GM12878 (cell line): Measurements from ENCODE around the gene MAOA. TPM values are rescaled to one million over a fixed set of nuclear protein-coding genes. Genes with fewer than 3 reads are reported as not detected.

ENCODE experiments used
- ATAC-seq: fragments of 200-7000 bp; cut with Tn5 transposase; 3 replicates; pipeline ENCODE4 v1.9.1; 2020; ENCODE audit warnings: mild to moderate bottlenecking, moderate library complexity
- BruUV-seq: library from RNA; stranded (reverse); fragments of 400-500 nt; replicated peaks from 2 replicates; lab custom pipeline; 2021; lab: Mats Ljungman, UMichigan
- CTCF ChIA-PET: fragments of 300-600 bp; sonication (Branson Sonifier 250); formaldehyde crosslinking; extraction: SDS; loops from one replicate; lab custom pipeline; 2021; ENCODE audit warnings: inconsistent platforms; lab: Yijun Ruan, JAX
- POLR2A ChIA-PET: fragments of 350-600 bp; formaldehyde crosslinking; extraction: SDS; loops from one replicate; lab custom pipeline; 2021; ENCODE audit warnings: inconsistent platforms; lab: Charles Lee
- RAD21 ChIA-PET: fragments of 300-600 bp; sonication (Branson Sonifier 250); formaldehyde crosslinking; loops from one replicate; lab custom pipeline; 2023; ENCODE audit warnings: antibody characterized with exemption; ENCODE audit not compliant: unreplicated experiment; lab: Charles Lee
- SMC1A ChIA-PET: fragments of 300-600 bp; sonication (Branson Sonifier 250); formaldehyde crosslinking; loops from one replicate; lab custom pipeline; 2023; ENCODE audit not compliant: unreplicated experiment, uncharacterized antibody; lab: Charles Lee
- DNase-seq: peaks from one replicate; pipeline ENCODE4 v3.0.0-alpha.2; 2011; ENCODE audit warnings: low read depth, low spot score
- FAIRE-seq: peaks from 3 replicates; lab custom pipeline; 2011; peaks lifted over from hg19 to GRCh38; lab: Jason Lieb, UNC
- H2AFZ ChIP-seq: 2 replicates; pipeline ENCODE4 v1.6.0; 2011; ENCODE audit warnings: low read depth, low read length, control low read depth; ENCODE audit not compliant: control insufficient read depth
- H3K27ac ChIP-seq: 2 replicates; pipeline ENCODE4 v1.5.1; 2011; ENCODE audit warnings: control low read depth; ENCODE audit not compliant: control insufficient read depth, insufficient read depth
- H3K27me3 ChIP-seq, 2 experiments: replicated peaks in 1 of 2; 2 replicates each; pipeline versions ENCODE4 v1.6.0 to v1.6.1; 2011; ENCODE audit warnings: low read length in 1 of 2; ENCODE audit not compliant: control insufficient read depth in 2 of 2, insufficient read depth in 2 of 2
- H3K36me3 ChIP-seq, 2 experiments: 2 replicates each; pipeline ENCODE4 v1.5.1; 2011; ENCODE audit warnings: low read length in 1 of 2; ENCODE audit not compliant: control insufficient read depth in 2 of 2, insufficient read depth in 2 of 2
- H3K4me1 ChIP-seq: 2 replicates; pipeline ENCODE4 v1.6.1; 2011; ENCODE audit warnings: mild to moderate bottlenecking, low read length, moderate library complexity, mixed read lengths; ENCODE audit not compliant: control insufficient read depth, insufficient read depth
- H3K4me2 ChIP-seq: 2 replicates; pipeline ENCODE4 v1.6.0; 2011; ENCODE audit warnings: control low read depth; ENCODE audit not compliant: control insufficient read depth, insufficient read depth
- H3K4me3 ChIP-seq: fragments of 200-600 bp; sonication (generic); 2 replicates; pipeline ENCODE4 v1.5.1; 2016
- H3K79me2 ChIP-seq: 2 replicates; pipeline ENCODE4 v1.6.0; 2011; ENCODE audit warnings: low read length; ENCODE audit not compliant: control insufficient read depth, insufficient read depth
- H3K9ac ChIP-seq: 2 replicates; pipeline ENCODE4 v1.8.0; 2011; ENCODE audit warnings: low read length, control low read depth, mixed read lengths; ENCODE audit not compliant: control insufficient read depth, insufficient read depth
- H3K9me3 ChIP-seq: replicated peaks from 3 replicates; pipeline ENCODE4 v1.5.1; 2011; ENCODE audit warnings: mild to moderate bottlenecking, low read length; ENCODE audit not compliant: control insufficient read depth, insufficient read depth
- H4K20me1 ChIP-seq: 2 replicates; pipeline ENCODE4 v1.6.0; 2011; ENCODE audit not compliant: control insufficient read depth, insufficient read depth
- DPF2 ChIP-seq: fragments of 450-650 bp; IDR thresholded peaks from 2 replicates; pipeline ENCODE4 v1.6.1; 2017; ENCODE audit warnings: mild to moderate bottlenecking
- GATAD2B ChIP-seq: fragments of 450-650 bp; conservative IDR thresholded peaks from 2 replicates; pipeline ENCODE4 v1.6.1; 2017; ENCODE audit warnings: low read depth, mild to moderate bottlenecking, moderate library complexity
- IRF4 ChIP-seq: IDR thresholded peaks from 2 replicates; pipeline ENCODE4 v1.6.1; 2011; ENCODE audit warnings: low read depth, low read length
- LARP7 ChIP-seq: fragments of 450-650 bp; IDR thresholded peaks from 2 replicates; pipeline ENCODE4 v1.6.1; 2017; ENCODE audit warnings: mild to moderate bottlenecking
- MEF2A ChIP-seq: IDR thresholded peaks from 2 replicates; pipeline ENCODE4 v1.6.1; 2011; ENCODE audit warnings: low read depth, mild to moderate bottlenecking, low read length, moderate library complexity; ENCODE audit not compliant: insufficient read depth
- NFXL1 ChIP-seq: fragments of 450-650 bp; IDR thresholded peaks from 2 replicates; pipeline ENCODE4 v1.6.1; 2017; ENCODE audit warnings: antibody characterized with exemption, mild to moderate bottlenecking, borderline replicate concordance
- PAX5 ChIP-seq: IDR thresholded peaks from 2 replicates; pipeline ENCODE4 v1.6.1; 2011; ENCODE audit warnings: low read depth, low read length, borderline replicate concordance
- SIN3A ChIP-seq: IDR thresholded peaks from 2 replicates; pipeline ENCODE4 v1.6.1; 2012; ENCODE audit warnings: low read depth, low read length, improper control_type of control experiment
- SIX5 ChIP-seq: IDR thresholded peaks from 2 replicates; pipeline ENCODE4 v1.6.1; 2011; ENCODE audit warnings: mild to moderate bottlenecking, low read depth, low read length, moderate library complexity; ENCODE audit not compliant: severe bottlenecking
- SP1 ChIP-seq: IDR thresholded peaks from one replicate; pipeline ENCODE4 v1.6.1; 2011; ENCODE audit warnings: low read depth, low read length
- SREBF2 ChIP-seq: IDR thresholded peaks from 2 replicates; pipeline ENCODE4 v1.6.1; 2012; ENCODE audit warnings: mild to moderate bottlenecking, low read length
- SUPT20H ChIP-seq: IDR thresholded peaks from 2 replicates; pipeline ENCODE4 v1.6.1; 2011; ENCODE audit warnings: low read depth, mild to moderate bottlenecking, low read length, moderate library complexity, borderline replicate concordance; ENCODE audit not compliant: control insufficient read depth
- TAF1 ChIP-seq: IDR thresholded peaks from 2 replicates; pipeline ENCODE4 v1.6.1; 2011; ENCODE audit warnings: mild to moderate bottlenecking, low read depth, low read length, borderline replicate concordance
- ZNF207 ChIP-seq: fragments of 450-650 bp; IDR thresholded peaks from 2 replicates; pipeline ENCODE4 v1.6.1; 2014; ENCODE audit warnings: antibody characterized with exemption, mild to moderate bottlenecking, borderline replicate concordance
- ZNF274 ChIP-seq: IDR thresholded peaks from one replicate; pipeline ENCODE4 v1.8.0; 2011; ENCODE audit not compliant: insufficient read length, insufficient read depth
- WGBS: methylation state at CpG from one replicate; pipeline ENCODE4 v1.1.6; 2016; ENCODE audit warnings: low lambda C conversion rate; ENCODE audit not compliant: insufficient replicate concordance, insufficient coverage; ENCODE audit errors: missing lambda C conversion rate; 5-methylcytosine and 5-hydroxymethylcytosine counted together
- in situ Hi-C: fragments of 300-500 bp; cut with MboI; formaldehyde crosslinking; loops from 9 replicates; pipeline ENCODE4 v1.14.3; 2018; ENCODE audit warnings: mixed read lengths
- intact Hi-C: fragments of 100-400 bp; cut with micrococcal nuclease; formaldehyde crosslinking; loops from one replicate; pipeline ENCODE4 v1.14.2; 2022; ENCODE audit not compliant: unreplicated experiment
- polyA plus RNA-seq, 11 experiments: library from polyadenylated mRNA; depleted of rRNA in 4 of 11; unstranded in 6 of 11; stranded (reverse) in 5 of 11; fragments of >200 nt; fragmentation: Nextera tagmentation in 4 of 11; fragmentation: Illumina TruSeq in 1 of 11; extraction: Ambion mirVana in 4 of 11; extraction: Trizol in 1 of 11; gene quantifications; 1 replicate in 1 of 11; 2 replicates in 10 of 11; pipeline versions ENCODE4 v1.2.1 to v1.2.3, GENCODE V29; 2011 to 2016; ENCODE audit warnings: inconsistent platforms in 2 of 11, missing spikeins in 2 of 11, low read depth in 1 of 11
- total RNA-seq, 4 experiments: library from RNA; depleted of rRNA in 3 of 4; stranded (reverse); fragments of >200 nt in 3 of 4; fragmentation: Illumina TruSeq in 1 of 4; extraction: Trizol in 1 of 4; gene quantifications; 2 replicates each; pipeline versions ENCODE4 v1.2.1 to v1.2.3, GENCODE V29; 2013 to 2021
- TF ChIP-seq, protein P1 (sequence below): fragments of 450-650 bp; IDR thresholded peaks from 2 replicates; pipeline ENCODE4 v1.6.1; 2014; ENCODE audit warnings: mild to moderate bottlenecking
- TF ChIP-seq, protein P2 (sequence below): IDR thresholded peaks from 2 replicates; pipeline ENCODE4 v1.6.1; 2011; ENCODE audit warnings: low read depth, low read length, improper control_type of control experiment, borderline replicate concordance
- TF ChIP-seq, protein P3 (sequence below): IDR thresholded peaks from 2 replicates; pipeline ENCODE4 v1.6.1; 2012; ENCODE audit warnings: low read depth, low read length, improper control_type of control experiment

MAOA gene
- total and polyA plus RNA-seq, 10 of the 15 experiments (the other 5 are each of a cell fraction or from before 2014, with no cell fraction given): 0.02 to 0.51 (median 0.08) TPM; not detected in 7

DNA sequence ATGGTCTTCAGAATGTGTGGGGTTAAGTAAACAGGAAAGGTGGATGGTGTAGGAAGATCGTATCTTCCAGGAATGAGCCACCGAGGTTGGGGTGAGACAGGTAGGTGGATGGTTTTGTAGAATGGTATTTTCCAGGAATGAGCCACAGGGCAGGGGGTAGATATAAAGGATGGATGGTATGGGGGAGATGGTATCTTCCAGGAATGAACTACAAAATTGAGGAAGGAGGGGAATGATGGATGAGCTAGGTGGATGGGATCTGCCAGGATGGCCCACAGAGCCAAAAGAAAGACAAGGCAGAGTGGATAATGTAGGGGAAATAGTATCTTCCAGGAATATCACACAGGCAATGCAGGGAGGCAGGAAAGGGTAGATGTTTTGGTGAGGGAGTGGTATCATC, 60.0 kb downstream of the MAOA start:
- Histone ChIP-seq H3K4me3 (no peak overlapping the region), H3K27ac (no peak overlapping the region), H3K79me2 (no peaks in the 10 kb centered on the region), H3K36me3 (no peaks in the 10 kb centered on the region), H2AFZ (no peak overlapping the region), H3K27me3 (no peaks in the 10 kb centered on the region), H3K9ac (no peak overlapping the region), H3K9me3 (no peaks in the 10 kb centered on the region), H3K4me2 (no peak overlapping the region), H3K4me1 (no peaks in the 10 kb centered on the region), H4K20me1 (no peaks in the 10 kb centered on the region)
- no peak for FAIRE-seq
- BruUV-seq: no TSS peak
- in situ Hi-C loops (no loop called here), intact Hi-C loops (no loop called here)
- SMC1A ChIA-PET: no interaction called here
- RAD21 ChIA-PET: no interaction called here
- no peak for ATAC-seq
- 35% methylated on average over 2 of the region's 2 CpGs for WGBS
- no peak for DNase-seq
- TF ChIP-seq SP1 (no peak), SREBF2 (no peak)
- POLR2A ChIA-PET: no interaction called here
- CTCF ChIA-PET: no interaction called here

DNA sequence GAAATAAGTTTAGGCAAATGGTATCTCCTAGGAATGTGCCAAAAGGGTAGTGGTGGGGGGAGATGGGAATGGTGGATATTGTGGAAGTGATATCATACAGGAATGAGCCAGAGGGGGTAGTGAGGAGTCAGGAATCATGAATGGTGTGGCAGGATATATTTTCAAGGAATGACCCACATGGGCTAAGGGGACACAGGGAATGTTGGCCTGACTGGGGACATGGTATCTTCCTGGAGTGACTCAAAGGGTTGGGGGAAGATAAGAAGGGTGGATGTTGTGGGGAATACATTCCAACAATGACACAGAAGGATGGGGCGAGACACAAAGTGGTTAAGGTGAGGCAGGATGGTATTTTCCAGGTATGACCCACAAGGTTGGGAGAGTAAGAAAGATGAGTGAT, 60.6 kb downstream of the MAOA start:
- ChIA-PET POLR2A (no interaction called here), CTCF (no interaction called here), SMC1A (no interaction called here), RAD21 (no interaction called here)
- no peaks in the 10 kb centered on the region for H3K79me2 ChIP-seq
- no peak overlapping the region for H2AFZ ChIP-seq
- no peaks in the 10 kb centered on the region for H3K36me3 ChIP-seq
- no peak for DNase-seq
- intact Hi-C loops: no loop called here
- H3K27me3 ChIP-seq: no peaks in the 10 kb centered on the region
- no peak for FAIRE-seq
- in situ Hi-C loops: no loop called here
- H3K9me3 ChIP-seq: no peaks in the 10 kb centered on the region
- no peak overlapping the region for H3K4me3 ChIP-seq
- no peak for ATAC-seq
- H4K20me1 ChIP-seq: no peaks in the 10 kb centered on the region
- WGBS: 0% methylated on average over 1 of the region's 1 CpG
- no peak overlapping the region for H3K4me2 ChIP-seq
- BruUV-seq: no TSS peak
- no peaks in the 10 kb centered on the region for H3K4me1 ChIP-seq
- H3K9ac ChIP-seq: no peak overlapping the region
- no peak overlapping the region for H3K27ac ChIP-seq
- TF ChIP-seq DPF2 (no peak), GATAD2B (no peak), TAF1 (no peak), LARP7 (no peak), SUPT20H (no peak), IRF4 (no peak), NFXL1 (no peak), SIN3A (no peak), ZNF274 (no peak), PAX5 (no peak), MEF2A (no peak), ZNF207 (no peak), SIX5 (no peak)
- TF ChIP-seq, protein P1, sequence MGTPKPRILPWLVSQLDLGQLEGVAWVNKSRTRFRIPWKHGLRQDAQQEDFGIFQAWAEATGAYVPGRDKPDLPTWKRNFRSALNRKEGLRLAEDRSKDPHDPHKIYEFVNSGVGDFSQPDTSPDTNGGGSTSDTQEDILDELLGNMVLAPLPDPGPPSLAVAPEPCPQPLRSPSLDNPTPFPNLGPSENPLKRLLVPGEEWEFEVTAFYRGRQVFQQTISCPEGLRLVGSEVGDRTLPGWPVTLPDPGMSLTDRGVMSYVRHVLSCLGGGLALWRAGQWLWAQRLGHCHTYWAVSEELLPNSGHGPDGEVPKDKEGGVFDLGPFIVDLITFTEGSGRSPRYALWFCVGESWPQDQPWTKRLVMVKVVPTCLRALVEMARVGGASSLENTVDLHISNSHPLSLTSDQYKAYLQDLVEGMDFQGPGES: no peak
- TF ChIP-seq, protein P2, sequence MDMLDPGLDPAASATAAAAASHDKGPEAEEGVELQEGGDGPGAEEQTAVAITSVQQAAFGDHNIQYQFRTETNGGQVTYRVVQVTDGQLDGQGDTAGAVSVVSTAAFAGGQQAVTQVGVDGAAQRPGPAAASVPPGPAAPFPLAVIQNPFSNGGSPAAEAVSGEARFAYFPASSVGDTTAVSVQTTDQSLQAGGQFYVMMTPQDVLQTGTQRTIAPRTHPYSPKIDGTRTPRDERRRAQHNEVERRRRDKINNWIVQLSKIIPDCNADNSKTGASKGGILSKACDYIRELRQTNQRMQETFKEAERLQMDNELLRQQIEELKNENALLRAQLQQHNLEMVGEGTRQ: no peak
- TF ChIP-seq, protein P3, sequence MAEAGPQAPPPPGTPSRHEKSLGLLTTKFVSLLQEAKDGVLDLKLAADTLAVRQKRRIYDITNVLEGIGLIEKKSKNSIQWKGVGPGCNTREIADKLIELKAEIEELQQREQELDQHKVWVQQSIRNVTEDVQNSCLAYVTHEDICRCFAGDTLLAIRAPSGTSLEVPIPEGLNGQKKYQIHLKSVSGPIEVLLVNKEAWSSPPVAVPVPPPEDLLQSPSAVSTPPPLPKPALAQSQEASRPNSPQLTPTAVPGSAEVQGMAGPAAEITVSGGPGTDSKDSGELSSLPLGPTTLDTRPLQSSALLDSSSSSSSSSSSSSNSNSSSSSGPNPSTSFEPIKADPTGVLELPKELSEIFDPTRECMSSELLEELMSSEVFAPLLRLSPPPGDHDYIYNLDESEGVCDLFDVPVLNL: no peak
